ENCODE results near the gene UNKL.
A peak's percentile ranks its signal among the peaks of the same experiment; 100 is the strongest.

UNKL gene

DNA sequence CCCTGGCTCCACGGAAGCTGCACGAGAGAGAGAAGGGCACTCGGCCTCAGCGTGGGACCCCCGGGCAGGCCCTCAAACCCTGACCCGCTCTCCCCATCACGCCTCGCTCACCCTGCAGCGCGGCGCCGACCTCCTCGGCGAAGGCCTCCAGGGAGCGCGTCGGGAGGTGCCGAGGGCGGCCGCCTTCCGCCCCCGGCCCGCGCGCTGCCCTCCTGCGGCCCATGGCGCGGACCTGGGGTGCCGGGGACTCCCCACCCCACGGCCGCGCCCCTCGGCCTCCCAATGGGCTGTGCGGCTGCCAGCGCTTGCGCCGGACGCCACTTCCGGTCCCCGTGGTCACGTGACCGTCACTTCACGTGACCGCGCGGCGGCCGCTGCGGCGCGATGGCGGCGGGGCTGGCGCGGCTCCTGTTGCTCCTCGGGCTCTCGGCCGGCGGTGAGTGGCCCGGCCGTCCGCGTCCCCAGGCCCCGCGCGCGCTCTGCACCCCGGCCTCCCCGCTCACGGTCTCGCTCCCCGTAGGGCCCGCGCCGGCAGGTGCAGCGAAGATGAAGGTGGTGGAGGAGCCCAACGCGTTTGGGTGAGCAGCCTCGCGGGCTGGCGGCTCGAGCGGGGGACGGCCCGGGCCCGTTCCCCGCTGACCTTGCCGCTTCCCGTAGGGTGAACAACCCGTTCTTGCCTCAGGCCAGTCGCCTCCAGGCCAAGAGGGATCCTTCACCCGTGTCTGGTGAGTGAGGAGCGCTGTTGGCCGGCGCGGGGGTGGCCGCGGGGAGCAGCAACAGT lies 62.7 kb downstream of the UNKL start, which contains the start of the genes GNPTG and TSR3:
Gene GNPTG, plus strand, starts transcription at position 350 of the 781 bp plus-strand sequence. Its CDS starts 35 bp downstream, at position 385.
Gene TSR3, minus strand, starts transcription at position 297 of the 781 bp plus-strand sequence. Its CDS starts 74 bp downstream, at position 223.
- DNase-seq (ENCODE audit: low read depth) = peak; percentile 83

DNA sequence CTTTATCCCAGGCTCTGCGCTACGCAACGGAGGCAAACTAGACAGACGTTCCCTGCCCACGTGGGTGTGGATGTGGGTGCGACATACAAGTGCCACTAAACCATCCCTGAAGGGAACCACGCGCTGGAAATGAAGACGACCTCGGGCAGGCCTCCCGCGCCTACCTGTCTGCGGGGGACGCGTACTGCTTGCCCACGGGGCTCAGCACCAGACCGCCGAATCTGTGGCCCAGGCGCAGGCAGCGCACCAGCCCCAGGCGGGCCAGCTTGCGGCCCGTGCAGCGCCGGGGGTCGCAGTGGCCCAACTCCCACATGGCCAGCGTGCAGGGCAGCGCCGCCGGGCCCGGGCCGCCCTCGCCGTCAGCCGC lies 63.3 kb downstream of the UNKL start:
- DNase-seq (ENCODE audit: low read depth) = no peak

DNA sequence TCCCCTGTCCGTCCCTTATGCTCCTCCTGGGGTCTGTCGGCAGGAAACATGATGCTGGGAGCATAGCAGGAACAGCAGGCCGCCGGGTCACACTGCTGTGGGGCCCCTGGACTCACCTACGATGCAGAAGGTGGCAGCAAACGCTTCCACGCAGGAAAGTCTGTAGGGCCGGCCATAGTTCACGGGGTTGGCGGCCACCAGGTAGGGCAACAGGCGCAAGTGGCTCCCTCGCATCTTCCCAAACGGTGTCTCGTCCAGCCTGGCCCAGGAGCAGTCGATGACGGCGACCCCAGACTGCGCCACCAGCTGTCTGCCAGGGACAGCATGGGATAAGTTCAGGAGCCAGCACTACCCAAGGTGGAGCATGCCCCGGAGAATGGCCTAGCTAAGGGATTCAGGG lies 63.8 kb downstream of the UNKL start:
- no peak for DNase-seq (ENCODE audit: low read depth)

DNA sequence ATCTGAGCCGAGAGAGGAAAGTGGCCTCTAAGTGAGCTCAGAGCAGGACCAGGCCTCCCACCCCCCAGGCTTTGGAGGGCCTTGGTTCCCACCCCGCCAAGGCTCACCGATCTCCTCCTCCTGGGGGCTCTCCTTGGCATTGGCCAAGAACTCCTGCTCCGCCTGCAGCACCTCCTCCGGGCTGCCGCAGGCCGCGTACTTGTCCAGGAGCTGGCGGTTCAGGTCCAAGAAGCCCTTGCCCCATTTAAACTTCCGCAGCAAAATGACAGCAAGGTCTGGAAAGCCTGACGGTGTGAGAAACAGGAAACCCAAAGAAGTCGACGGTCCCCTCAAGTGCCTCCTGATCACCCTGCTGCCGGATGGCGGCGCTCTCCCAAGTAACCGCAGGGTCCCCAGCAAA lies 64.6 kb downstream of the UNKL start:
- DNase-seq (ENCODE audit: low read depth) = no peak

DNA sequence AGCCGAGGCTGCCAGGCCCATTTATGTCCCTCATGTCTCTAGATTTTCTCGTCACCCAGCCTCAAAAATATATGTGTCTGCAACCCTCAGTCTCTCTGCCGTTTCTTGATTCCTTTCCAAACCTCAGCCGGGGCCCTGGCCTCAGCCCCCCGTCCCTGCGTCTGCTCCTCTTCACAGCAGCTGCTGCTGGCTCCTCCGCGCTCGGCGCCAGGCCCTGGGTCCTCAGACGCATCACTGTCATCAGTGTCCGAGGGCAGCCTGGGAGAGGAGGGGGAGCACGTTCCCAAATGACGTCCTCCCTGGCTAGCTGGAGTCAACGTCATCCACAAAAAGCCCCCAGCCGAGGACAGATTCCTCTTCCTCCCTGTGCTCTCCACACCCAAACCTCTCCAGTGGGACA lies 65.2 kb downstream of the UNKL start:
- DNase-seq (ENCODE audit: low read depth) = no peak

DNA sequence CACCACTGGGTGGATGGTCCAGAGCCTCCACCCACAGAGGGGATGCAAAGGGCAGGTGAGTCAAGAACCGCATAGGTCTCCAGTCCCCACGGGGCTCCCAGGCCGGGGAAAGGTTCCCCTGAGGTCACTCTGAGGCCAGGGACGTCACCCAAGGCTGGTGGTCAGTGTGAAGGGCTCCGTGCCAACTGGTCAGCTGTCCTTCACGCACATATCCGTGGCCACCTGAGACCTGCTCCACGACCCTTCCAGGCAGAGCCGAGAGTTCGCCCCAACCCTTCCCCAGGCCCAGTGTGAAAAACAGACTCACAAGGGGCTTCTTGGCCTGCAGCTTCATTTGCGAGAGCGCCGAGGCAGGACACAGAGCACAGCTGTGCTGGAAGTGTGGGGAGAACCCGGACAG lies 65.6 kb downstream of the UNKL start:
- no peak for DNase-seq (ENCODE audit: low read depth)

DNA sequence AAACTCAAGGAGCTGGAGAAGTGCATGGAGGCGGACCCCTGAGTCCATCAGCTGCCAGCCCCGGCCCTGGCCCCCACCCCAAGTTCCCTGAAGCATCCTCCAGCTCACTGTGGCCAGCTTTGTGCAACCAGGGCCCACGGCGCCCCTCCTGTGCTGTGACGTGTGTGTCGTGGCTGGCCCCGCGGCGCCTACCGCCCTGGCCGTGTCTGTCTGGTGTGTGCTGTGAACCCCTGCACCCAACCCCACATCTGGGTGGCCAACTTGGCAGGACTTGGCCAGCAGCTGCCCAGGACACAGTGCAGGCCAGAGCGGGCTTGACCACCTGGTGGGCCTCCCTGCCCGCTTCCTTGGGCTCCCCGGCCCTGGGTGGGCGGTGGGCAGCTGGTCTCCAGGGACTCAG lies 66.1 kb downstream of the UNKL start:
- no peak for DNase-seq (ENCODE audit: low read depth)

DNA sequence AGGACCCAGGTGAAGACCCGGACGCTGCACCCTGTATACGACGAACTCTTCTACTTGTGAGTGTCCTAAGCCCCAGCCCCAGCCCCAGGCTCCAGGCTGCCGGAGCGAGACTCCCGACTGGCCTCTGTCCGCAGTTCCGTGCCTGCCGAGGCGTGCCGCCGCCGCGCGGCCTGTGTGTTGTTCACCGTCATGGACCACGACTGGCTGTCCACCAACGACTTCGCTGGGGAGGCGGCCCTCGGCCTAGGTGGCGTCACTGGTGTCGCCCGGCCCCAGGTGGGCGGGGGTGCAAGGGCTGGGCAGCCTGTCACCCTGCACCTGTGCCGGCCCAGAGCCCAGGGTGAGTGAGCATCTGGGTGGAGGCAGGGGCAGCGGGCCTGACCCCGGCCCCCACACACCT lies 66.5 kb downstream of the UNKL start:
- no peak for DNase-seq (ENCODE audit: low read depth)

DNA sequence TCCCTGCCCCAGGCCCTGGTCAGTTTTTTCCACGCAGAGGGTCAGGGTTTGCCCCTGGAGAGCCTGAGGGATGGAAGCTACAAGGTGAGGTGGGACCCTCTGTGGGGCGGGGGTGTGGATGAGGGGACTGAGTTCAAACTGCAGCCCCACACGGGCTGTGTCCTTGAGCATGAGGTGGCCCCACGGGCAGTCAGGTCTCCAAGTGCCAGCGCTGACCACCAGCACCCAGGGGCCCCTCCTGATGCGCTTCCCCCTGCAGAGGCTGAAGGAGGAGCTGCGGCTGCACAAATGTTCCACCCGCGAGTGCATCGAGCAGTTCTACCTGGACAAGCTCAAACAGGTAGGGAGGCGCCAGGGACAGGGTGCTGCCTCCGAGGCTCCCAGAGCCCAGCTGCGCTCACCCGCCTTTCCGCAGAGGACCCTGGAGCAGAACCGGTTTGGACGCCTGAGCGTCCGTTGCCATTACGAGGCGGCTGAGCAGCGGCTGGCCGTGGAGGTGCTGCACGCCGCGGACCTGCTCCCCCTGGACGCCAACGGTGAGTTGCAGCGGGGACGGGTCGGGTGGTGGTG lies 67.1 kb downstream of the UNKL start:
- DNase-seq (ENCODE audit: low read depth) = no peak

DNA sequence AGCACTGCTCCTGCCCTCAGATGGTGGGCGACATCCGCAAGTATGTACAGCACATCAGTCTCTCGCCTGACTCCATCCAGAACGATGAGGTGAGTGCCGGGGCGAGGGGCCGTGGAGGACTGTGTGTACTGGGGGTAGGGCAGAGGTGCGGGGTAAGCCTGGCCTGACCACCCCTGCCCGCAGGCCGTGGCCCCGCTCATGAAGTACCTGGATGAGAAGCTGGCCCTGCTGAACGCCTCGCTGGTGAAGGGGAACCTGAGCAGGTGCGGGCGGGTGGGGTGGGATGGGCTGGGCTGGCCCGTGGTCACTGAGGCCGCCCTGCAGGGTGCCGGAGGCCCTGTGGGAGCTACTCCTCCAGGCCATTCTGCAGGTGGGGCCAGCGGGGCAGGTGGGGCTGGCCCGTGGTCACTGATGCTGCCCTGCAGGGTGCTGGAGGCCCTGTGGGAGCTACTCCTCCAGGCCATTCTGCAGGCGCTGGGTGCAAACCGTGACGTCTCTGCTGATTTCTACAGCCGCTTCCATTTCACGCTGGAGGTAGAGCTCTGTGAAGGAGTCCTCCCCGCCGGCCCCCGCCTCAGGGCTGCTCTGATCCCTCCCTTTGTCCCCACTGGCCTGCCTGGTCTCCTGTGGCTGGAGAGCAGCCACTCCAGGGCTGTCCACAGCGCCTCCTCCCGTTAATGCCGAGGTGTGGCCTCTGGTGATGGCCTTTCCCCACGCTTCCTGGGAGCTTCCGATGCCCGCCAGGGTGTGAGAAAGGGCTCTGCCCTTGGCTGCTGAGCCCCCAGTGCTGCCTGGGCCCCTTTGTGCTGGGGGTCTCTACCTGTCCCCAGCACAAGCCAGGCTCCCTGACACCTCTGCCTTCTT lies 67.8 kb downstream of the UNKL start:
- DNase-seq (ENCODE audit: low read depth) = no peak

DNA sequence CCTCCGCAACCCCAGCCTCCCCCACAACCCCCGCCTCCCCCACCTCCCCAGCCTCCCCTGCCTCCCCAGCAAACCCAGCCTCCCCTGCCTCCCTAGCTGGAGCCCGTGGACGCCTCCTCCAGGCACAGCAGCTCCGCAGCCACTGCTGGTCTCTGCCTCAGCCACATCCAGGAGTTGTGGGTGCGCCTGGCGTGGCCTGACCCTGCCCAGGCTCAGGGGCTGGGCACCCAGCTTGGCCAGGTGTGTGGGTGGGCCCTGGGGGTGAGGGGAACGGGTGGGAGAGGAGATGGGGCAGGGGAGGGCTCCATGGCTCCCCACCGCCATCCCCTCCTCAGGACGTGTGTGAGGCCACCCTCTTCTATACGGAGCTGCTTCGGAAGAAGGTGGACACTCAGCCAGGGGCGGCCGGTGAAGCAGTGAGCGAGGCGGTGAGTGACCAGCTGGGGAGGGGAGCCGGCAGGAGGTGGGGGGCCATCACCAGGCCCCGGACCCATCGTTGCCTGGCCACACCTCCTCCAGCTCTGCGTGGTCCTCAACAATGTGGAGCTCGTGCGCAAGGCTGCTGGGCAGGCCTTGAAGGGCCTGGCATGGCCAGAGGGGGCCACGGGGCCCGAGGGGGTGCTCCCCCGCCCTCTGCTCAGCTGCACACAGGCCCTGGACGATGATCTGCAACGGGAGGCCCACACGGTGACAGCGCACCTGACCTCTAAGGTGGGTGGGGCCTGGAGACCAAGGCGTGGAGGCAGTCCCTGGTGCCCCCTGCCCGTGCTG lies 68.7 kb downstream of the UNKL start:
- DNase-seq (ENCODE audit: low read depth) = no peak

DNA sequence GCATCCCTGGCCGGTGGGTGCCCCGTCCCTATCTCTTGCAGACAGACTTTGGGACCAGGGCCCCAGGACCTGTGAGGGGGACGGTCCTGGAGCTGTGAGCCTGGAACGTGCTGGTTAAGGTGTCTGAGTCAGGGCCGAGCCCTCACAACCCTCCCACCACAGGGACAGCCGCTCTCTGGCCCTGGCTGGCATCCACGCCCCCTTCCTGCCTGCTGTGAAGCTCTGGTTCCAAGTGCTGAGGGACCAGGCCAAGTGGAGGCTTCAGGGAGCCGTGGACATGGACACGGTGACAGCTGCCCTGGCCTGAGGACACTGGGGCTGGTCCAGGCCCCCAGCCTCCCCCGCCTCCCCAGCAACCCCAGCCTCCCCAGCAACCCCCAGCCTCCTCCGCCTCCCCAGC lies 69.4 kb downstream of the UNKL start:
- DNase-seq (ENCODE audit: low read depth) = no peak

DNA sequence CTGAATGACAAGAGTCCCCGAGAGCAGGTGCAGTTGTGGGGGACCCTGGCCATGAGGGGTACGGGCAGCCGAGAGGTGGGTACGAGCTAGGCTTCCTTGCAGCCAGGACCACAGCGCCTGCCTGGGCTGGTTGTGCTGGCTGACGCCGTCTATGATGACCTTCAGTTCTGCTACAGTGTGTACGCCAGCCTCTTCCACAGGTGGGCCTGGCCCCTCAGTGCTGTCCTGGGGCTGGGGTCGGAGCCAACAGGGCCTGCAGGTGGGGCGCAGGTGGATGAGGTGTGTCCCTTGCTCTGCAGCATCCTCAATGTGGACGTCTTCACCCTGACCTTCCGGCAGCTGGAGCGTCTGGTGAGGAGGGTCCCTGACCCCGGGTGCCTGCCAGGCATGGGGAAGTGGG lies 70.0 kb downstream of the UNKL start:
- no peak for DNase-seq (ENCODE audit: low read depth)

DNA sequence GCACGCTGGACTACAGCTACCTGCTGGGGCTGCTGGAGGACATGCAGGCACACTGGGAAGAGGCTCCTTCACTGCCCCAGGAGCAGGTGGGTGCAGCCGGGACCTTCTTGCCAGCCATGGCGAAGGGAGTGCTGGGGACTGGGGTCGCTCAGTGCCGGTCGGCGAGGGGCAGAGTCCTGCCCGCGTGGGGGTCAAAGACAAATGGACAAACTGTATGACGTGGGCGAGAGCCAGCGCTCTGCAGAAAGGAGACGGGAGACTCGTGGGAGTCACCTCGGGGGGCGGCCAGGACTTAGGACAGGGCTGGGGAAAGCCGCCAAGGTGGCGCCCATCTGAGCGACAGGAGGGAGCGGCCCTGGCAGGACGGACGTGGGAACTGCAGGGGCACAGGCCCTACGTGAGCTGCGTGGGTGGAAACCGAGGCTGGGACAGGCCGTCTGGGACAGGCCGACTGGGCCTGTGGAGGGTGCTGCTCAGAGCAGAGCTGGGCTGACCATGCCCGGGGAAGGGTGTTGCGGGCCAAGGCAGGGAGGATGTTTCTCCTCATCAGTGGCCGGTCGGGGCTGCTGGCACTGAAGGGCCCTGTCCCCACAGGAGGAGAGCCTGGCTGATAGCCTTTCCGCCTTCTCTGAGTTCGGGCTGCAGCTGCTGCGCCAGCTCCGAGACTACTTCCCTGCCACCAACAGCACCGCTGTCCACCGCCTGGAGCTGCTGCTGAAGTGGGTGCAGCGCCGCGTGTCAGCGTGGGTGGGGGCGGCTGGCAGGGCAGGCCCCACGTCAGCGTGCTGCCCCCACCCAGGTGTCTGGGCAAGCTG lies 70.9 kb downstream of the UNKL start:
- DNase-seq (ENCODE audit: low read depth) = no peak

DNA sequence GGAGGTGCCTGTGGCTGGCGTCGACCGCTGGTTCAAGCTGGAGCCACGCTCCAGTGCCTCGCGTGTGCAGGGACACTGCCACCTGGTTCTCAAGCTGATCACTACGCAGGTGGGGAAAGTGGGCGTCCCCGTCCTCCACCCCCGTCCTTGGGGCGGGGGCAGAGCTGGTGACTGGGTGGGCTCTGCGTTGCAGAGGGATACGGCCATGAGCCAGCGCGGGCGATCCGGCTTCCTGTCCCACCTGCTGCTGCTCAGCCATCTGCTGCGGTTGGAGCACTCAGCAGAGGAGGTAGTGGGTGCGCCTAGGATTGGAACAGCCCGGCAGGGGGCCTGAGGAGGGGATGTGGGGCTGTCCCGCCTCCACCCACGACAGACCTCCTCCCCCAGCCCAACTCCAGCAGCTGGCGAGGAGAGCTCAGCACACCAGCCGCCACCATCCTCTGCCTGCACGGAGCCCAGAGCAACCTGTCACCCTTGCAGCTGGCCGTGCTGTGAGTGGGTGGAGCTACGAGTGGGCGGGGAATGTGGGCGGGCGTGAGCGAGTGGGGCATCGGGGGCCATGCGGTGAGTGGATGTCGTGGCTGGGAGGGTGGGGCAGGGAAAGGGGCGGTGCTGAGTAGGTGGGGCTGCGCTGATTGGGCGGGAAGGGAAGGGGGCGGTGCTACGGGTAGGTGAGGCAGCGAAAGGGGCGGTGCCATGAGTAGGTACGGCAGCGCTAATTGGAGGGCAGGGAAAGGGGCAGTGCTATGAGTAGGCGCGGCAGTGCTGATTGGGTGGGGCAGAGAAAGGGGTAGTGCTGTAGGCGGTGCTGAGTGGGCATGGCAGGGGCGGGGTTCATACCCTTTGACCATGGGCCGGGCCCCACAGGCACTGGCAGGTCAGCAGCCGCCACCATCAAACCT lies 71.7 kb downstream of the UNKL start:
- peak; percentile 62 for DNase-seq (ENCODE audit: low read depth)

DNA sequence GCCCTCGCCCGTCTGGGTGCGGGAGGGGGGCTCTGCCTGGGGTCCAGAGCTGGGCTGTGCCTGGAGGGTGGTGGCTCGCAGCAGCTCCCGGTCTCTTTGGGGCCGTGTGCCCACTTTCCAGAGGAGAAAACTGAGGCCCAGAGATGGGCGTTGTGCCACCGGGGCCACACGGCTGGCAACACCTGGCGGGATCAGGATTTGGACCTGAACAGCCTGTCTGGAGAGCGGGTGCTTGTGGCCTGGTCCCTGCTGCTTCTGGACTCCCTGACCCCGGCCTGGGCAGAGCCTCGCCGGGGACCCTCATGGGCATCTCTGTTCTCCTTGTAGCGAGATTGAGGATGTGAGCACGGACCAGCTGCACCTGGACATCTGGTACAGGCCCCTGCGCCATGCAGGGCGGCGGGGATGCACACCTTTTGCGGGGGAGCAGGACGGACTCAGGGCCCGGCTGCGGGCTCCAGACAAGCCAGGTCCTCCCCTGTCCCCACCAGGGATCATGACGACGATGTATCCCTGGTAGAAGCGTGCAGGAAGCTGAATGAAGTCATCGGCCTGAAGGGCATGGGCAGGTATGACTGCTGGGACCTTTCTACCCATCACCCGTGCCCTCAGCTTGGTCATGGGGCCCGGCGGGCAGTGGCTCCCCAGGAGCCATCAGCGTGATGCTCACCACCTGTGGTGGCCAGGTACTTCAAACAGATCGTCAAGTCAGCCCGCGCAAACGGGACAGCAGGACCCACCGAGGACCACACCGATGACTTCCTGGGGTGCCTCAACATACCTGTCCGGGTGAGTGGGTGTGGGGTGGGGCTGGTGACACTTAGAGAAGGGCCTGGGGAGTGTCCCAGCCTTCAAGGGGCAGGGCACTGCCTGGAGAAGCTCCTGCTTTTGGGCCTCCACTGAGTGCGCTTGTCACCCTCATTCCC lies 72.7 kb downstream of the UNKL start:
- no peak for DNase-seq (ENCODE audit: low read depth)

DNA sequence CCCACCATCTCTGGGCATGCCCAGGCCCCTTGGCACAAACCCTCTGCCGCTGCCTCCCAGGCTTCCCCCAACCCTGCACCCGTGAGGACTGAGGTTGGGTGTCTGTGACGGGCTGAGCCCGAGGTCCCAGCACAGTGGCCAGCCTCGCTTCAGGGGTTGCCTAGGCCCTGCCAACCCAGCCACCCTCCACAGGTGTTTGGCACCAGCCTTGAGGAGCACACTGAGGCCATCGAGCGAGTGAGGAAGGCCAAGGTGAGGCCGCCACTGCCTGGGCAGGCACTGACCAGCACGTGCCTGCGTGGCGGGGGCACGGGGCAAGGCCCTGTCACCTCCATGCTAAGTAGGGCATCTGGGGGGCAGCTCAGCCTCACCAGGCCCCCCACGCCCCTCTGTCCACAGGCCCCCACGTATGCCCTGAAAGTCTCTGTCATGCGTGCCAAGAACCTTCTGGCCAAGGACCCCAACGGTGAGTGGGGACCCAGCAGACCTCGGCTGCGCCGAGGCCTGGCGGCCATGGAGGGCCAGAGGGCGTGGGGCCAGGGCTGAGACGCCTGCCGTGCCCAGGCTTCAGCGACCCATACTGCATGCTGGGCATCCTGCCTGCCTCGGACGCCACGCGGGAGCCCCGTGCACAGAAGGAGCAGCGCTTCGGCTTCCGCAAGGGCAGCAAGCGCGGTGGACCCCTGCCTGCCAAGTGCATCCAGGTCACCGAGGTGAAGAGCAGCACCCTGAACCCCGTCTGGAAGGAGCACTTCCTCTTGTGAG lies 73.6 kb downstream of the UNKL start:
- DNase-seq (ENCODE audit: low read depth) = no peak
